Neural cell (in vitro differentiated cells): ENCODE measurements around the gene GAREM2. TPM values are rescaled to one million over a fixed set of nuclear protein-coding genes. Genes with fewer than 3 reads are reported as not detected.

ENCODE experiments used
- H2AFZ ChIP-seq: fragments of 200-600, 300-800 bp; sonication (generic), shearing (Covaris generic); 2 replicates; pipeline ENCODE4 v1.6.0; 2014; ENCODE audit warnings: low read depth, mild to moderate bottlenecking, antibody characterized with exemption, low read length, moderate library complexity
- H3F3A ChIP-seq: fragments of 200-600 bp; shearing (Covaris generic); 2 replicates; pipeline ENCODE4 v1.6.1; 2016; ENCODE audit warnings: mild to moderate bottlenecking, moderate library complexity, mixed read lengths, antibody characterized with exemption, low read length; ENCODE audit not compliant: insufficient read depth, poor library complexity, severe bottlenecking
- H3K27ac ChIP-seq: fragments of 200-600, 300-800 bp; sonication (generic), shearing (Covaris generic); 2 replicates; pipeline ENCODE4 v1.5.1; 2014; ENCODE audit warnings: mild to moderate bottlenecking, low read length, moderate library complexity
- H3K27me3 ChIP-seq: fragments of 300-800, 200-600 bp; sonication (generic), shearing (Covaris generic); 2 replicates; pipeline ENCODE4 v1.6.0; 2014; ENCODE audit warnings: mild to moderate bottlenecking, low read depth, low read length, moderate library complexity; ENCODE audit not compliant: insufficient read depth
- H3K36me3 ChIP-seq: fragments of 300-800, 200-600 bp; sonication (generic), shearing (Covaris generic); 2 replicates; pipeline ENCODE4 v1.5.1; 2014; ENCODE audit warnings: mild to moderate bottlenecking, antibody characterized with exemption, low read length, moderate library complexity; ENCODE audit not compliant: insufficient read depth
- H3K4me2 ChIP-seq: fragments of 300-800, 200-600 bp; sonication (generic), shearing (Covaris generic); 2 replicates; pipeline ENCODE4 v1.6.0; 2014; ENCODE audit warnings: mild to moderate bottlenecking, low read length
- H3K4me3 ChIP-seq: fragments of 300-800, 200-600 bp; sonication (generic), shearing (Covaris generic); 2 replicates; pipeline ENCODE4 v1.5.1; 2014; ENCODE audit warnings: mild to moderate bottlenecking, low read length, moderate library complexity
- H3K79me2 ChIP-seq: fragments of 200-600 bp; shearing (Covaris generic); replicated peaks from 2 replicates; pipeline ENCODE4 v1.6.0; 2014; ENCODE audit warnings: mild to moderate bottlenecking, low read length, moderate library complexity; ENCODE audit not compliant: insufficient read depth
- H3K9ac ChIP-seq: fragments of 300-800, 200-600 bp; sonication (generic), shearing (Covaris generic); 2 replicates; pipeline ENCODE4 v1.6.1; 2016; ENCODE audit warnings: mild to moderate bottlenecking, low read length, mixed read lengths
- H3K9me2 ChIP-seq: fragments of 200-600 bp; shearing (Covaris generic); 2 replicates; pipeline ENCODE4 v1.6.1; 2016; ENCODE audit warnings: mild to moderate bottlenecking, low read length, mixed read lengths; ENCODE audit not compliant: insufficient read depth
- H3K9me3 ChIP-seq: fragments of 200-600, 300-800 bp; sonication (generic), shearing (Covaris generic); 2 replicates; pipeline ENCODE4 v1.6.1; 2016; ENCODE audit warnings: mild to moderate bottlenecking, mixed run types, low read length, moderate library complexity, mixed read lengths
- H4K20me1 ChIP-seq: fragments of 200-600 bp; shearing (Covaris generic); 2 replicates; pipeline ENCODE4 v1.6.1; 2016; ENCODE audit warnings: mild to moderate bottlenecking, mixed run types; ENCODE audit not compliant: insufficient read depth
- CTCF ChIP-seq: fragments of 450-650 bp; IDR thresholded peaks from 2 replicates; pipeline ENCODE4 v1.5.1; 2014; ENCODE audit warnings: antibody characterized with exemption, mild to moderate bottlenecking, moderate library complexity; ENCODE audit not compliant: poor library complexity, severe bottlenecking
- EP300 ChIP-seq: fragments of 450-650 bp; conservative IDR thresholded peaks from 2 replicates; pipeline ENCODE4 v1.6.1; 2014; ENCODE audit warnings: antibody characterized with exemption, mild to moderate bottlenecking, moderate library complexity; ENCODE audit not compliant: poor library complexity, severe bottlenecking
- EZH2 ChIP-seq: fragments of 200-600, 300-800 bp; shearing (Covaris generic), sonication (generic); IDR thresholded peaks from 2 replicates; pipeline ENCODE4 v1.6.1; 2014; ENCODE audit warnings: antibody characterized with exemption, low read length, borderline replicate concordance, mild to moderate bottlenecking; ENCODE audit not compliant: insufficient read depth, poor library complexity, severe bottlenecking
- MXI1 ChIP-seq: fragments of 450-650 bp; conservative IDR thresholded peaks from 2 replicates; pipeline ENCODE4 v1.6.1; 2014; ENCODE audit warnings: antibody characterized with exemption, mild to moderate bottlenecking; ENCODE audit not compliant: poor library complexity, severe bottlenecking
- POLR2AphosphoS5 ChIP-seq: IDR thresholded peaks from 2 replicates; pipeline ENCODE4 v1.6.1; 2012
- RAD21 ChIP-seq: fragments of 450-650 bp; conservative IDR thresholded peaks from 2 replicates; pipeline ENCODE4 v1.6.1; 2014; ENCODE audit warnings: antibody characterized with exemption, mild to moderate bottlenecking, moderate library complexity
- REST ChIP-seq: IDR thresholded peaks from 2 replicates; pipeline ENCODE4 v1.6.1; 2012; ENCODE audit warnings: borderline replicate concordance
- SMC3 ChIP-seq: fragments of 450-650 bp; conservative IDR thresholded peaks from 2 replicates; pipeline ENCODE4 v1.6.1; 2014; ENCODE audit warnings: antibody characterized with exemption, mild to moderate bottlenecking, moderate library complexity; ENCODE audit not compliant: poor library complexity
- TAF1 ChIP-seq: IDR thresholded peaks from 2 replicates; pipeline ENCODE4 v1.6.1; 2012; ENCODE audit warnings: low read depth
- polyA plus RNA-seq: library from polyadenylated mRNA; depleted of rRNA; stranded (reverse); fragments of >200 nt; gene quantifications from 2 replicates; pipeline ENCODE4 v1.2.3, GENCODE V29; 2014

The GAREM2 gene
- polyA plus RNA-seq, 1 donor from 2014 or later: 3.2 TPM

GRCh38 chr2:26187537-26188104 is 14.7 kb downstream of the GAREM2 start:
- no peak overlapping the region for H3K27ac ChIP-seq
- no peaks in the 10 kb centered on the region for H3K9me2 ChIP-seq
- H3K4me2 ChIP-seq: no peak overlapping the region
- no peaks in the 10 kb centered on the region for H3K79me2 ChIP-seq
- no peak overlapping the region for H3K4me3 ChIP-seq
- no peaks in the 10 kb centered on the region for H3K27me3 ChIP-seq
- H3F3A ChIP-seq: no peaks in the 10 kb centered on the region
- TF ChIP-seq RAD21 (no peak), TAF1 (no peak), REST (no peak), MXI1 (no peak), EP300 (no peak), POLR2AphosphoS5 (no peak), CTCF (no peak), SMC3 (no peak), EZH2 (no peak)
- no peaks in the 10 kb centered on the region for H3K36me3 ChIP-seq
- H3K9me3 ChIP-seq: no peaks in the 10 kb centered on the region
- H4K20me1 ChIP-seq: no peaks in the 10 kb centered on the region
- no peak overlapping the region for H2AFZ ChIP-seq
- H3K9ac ChIP-seq: no peak overlapping the region

GRCh38 chr2:26189123-26189522 is 16.2 kb downstream of the GAREM2 start:
- no peaks in the 10 kb centered on the region for H3K9me2 ChIP-seq
- H3K4me2 ChIP-seq: no peak overlapping the region
- H3K79me2 ChIP-seq: no peaks in the 10 kb centered on the region
- H3K27ac ChIP-seq: no peak overlapping the region
- TF ChIP-seq TAF1 (no peak), CTCF (no peak), EP300 (no peak), MXI1 (no peak), REST (no peak), POLR2AphosphoS5 (no peak), SMC3 (no peak), EZH2 (no peak), RAD21 (no peak)
- H2AFZ ChIP-seq: no peak overlapping the region
- H3K36me3 ChIP-seq: peaks cover 5% of the 10 kb centered on the region
- no peaks in the 10 kb centered on the region for H3K27me3 ChIP-seq
- no peak overlapping the region for H3K4me3 ChIP-seq
- H4K20me1 ChIP-seq: no peaks in the 10 kb centered on the region
- H3K9me3 ChIP-seq: no peaks in the 10 kb centered on the region
- no peak overlapping the region for H3K9ac ChIP-seq
- H3F3A ChIP-seq: no peaks in the 10 kb centered on the region
